H9 (cell line): ENCODE results near the gene PLCB1. TPM values are rescaled to one million over a fixed set of nuclear protein-coding genes. Genes with fewer than 3 reads are reported as not detected.
A peak's percentile ranks its signal among the peaks of the same experiment; 100 is the strongest.

Experiments
- DNase-seq: peaks from one replicate; pipeline ENCODE4 v3.0.0-alpha.2; 2017
- H2AFZ ChIP-seq: one replicate; pipeline ENCODE4 v1.6.1; 2013; ENCODE audit warnings: mild to moderate bottlenecking, low read length, control low read depth, moderate library complexity
- H2AK5ac ChIP-seq: 2 replicates; pipeline ENCODE4 v1.6.1; 2013; ENCODE audit warnings: low read length, control low read depth, mixed read lengths; ENCODE audit not compliant: insufficient read length
- H2BK120ac ChIP-seq: one replicate; pipeline ENCODE4 v1.6.1; 2013; ENCODE audit warnings: low read depth, mild to moderate bottlenecking, low read length, control low read depth, inconsistent platforms; ENCODE audit not compliant: poor library complexity, severe bottlenecking
- H2BK12ac ChIP-seq: 2 replicates; pipeline ENCODE4 v1.6.1; 2013; ENCODE audit warnings: low read length, control low read depth, mixed read lengths, low read depth; ENCODE audit not compliant: insufficient read length
- H2BK15ac ChIP-seq: 2 replicates; pipeline ENCODE4 v1.6.1; 2013; ENCODE audit warnings: low read depth, low read length, control low read depth
- H2BK20ac ChIP-seq: one replicate; pipeline ENCODE4 v1.6.1; 2013; ENCODE audit warnings: low read depth, mild to moderate bottlenecking, low read length, control low read depth, inconsistent platforms; ENCODE audit not compliant: poor library complexity, severe bottlenecking
- H2BK5ac ChIP-seq: 2 replicates; pipeline ENCODE4 v1.6.1; 2013; ENCODE audit warnings: low read length, control low read depth, mixed read lengths; ENCODE audit not compliant: insufficient read length
- H3K14ac ChIP-seq: 2 replicates; pipeline ENCODE4 v1.6.1; 2013; ENCODE audit warnings: low read length, control low read depth; ENCODE audit not compliant: insufficient read depth
- H3K18ac ChIP-seq: 2 replicates; pipeline ENCODE4 v1.6.1; 2013; ENCODE audit warnings: low read depth, mild to moderate bottlenecking, mixed read lengths, low read length, control low read depth; ENCODE audit not compliant: insufficient read length
- H3K23ac ChIP-seq: 2 replicates; pipeline ENCODE4 v1.6.1; 2013; ENCODE audit warnings: low read length, control low read depth, mixed read lengths, low read depth; ENCODE audit not compliant: insufficient read length
- H3K23me2 ChIP-seq: 2 replicates; pipeline ENCODE4 v1.6.1; 2013; ENCODE audit warnings: low read depth, mild to moderate bottlenecking, mixed read lengths, low read length, control low read depth; ENCODE audit not compliant: insufficient read length, poor library complexity, severe bottlenecking
- H3K27ac ChIP-seq: 2 replicates; pipeline ENCODE4 v1.5.1; 2013; ENCODE audit warnings: low read length, control low read depth, mixed read lengths, low read depth; ENCODE audit not compliant: insufficient read length
- H3K27me3 ChIP-seq: 2 replicates; pipeline ENCODE4 v1.6.1; 2013; ENCODE audit warnings: low read length, control low read depth, inconsistent platforms; ENCODE audit not compliant: insufficient read depth
- H3K4ac ChIP-seq: 2 replicates; pipeline ENCODE4 v1.6.1; 2013; ENCODE audit warnings: low read depth, mild to moderate bottlenecking, control low read depth, inconsistent platforms, low read length, moderate library complexity
- H3K4me1 ChIP-seq: 2 replicates; pipeline ENCODE4 v1.6.1; 2013; ENCODE audit warnings: low read length, control low read depth, inconsistent platforms; ENCODE audit not compliant: insufficient read depth
- H3K4me2 ChIP-seq: 2 replicates; pipeline ENCODE4 v1.6.1; 2013; ENCODE audit warnings: low read length, control low read depth, mixed read lengths; ENCODE audit not compliant: insufficient read length, insufficient read depth
- H3K56ac ChIP-seq: 2 replicates; pipeline ENCODE4 v1.6.1; 2013; ENCODE audit warnings: low read depth, mild to moderate bottlenecking, mixed read lengths, low read length, control low read depth; ENCODE audit not compliant: insufficient read length
- H3K79me1 ChIP-seq: 2 replicates; pipeline ENCODE4 v1.6.1; 2013; ENCODE audit warnings: low read depth, mild to moderate bottlenecking, moderate library complexity, low read length, control low read depth, inconsistent platforms; ENCODE audit not compliant: insufficient read depth, poor library complexity, severe bottlenecking
- H3K79me2 ChIP-seq: 2 replicates; pipeline ENCODE4 v1.6.1; 2013; ENCODE audit warnings: low read length, control low read depth, inconsistent platforms; ENCODE audit not compliant: insufficient read depth
- H3K9ac ChIP-seq: 2 replicates; pipeline ENCODE4 v1.6.1; 2013; ENCODE audit warnings: low read length, control low read depth, mixed read lengths; ENCODE audit not compliant: insufficient read length; ENCODE audit errors: extremely low read depth
- H3K9me3 ChIP-seq: one replicate; pipeline ENCODE4 v1.6.1; 2013; ENCODE audit warnings: low read depth, low read length, inconsistent platforms; ENCODE audit not compliant: control insufficient read depth
- H3T11ph ChIP-seq: one replicate; pipeline ENCODE4 v1.6.1; 2013; ENCODE audit warnings: mild to moderate bottlenecking, low read length, control low read depth, inconsistent platforms
- H4K20me1 ChIP-seq: one replicate; pipeline ENCODE4 v1.6.1; 2013; ENCODE audit not compliant: control insufficient read depth, insufficient read length, insufficient read depth
- H4K5ac ChIP-seq: 2 replicates; pipeline ENCODE4 v1.6.1; 2013; ENCODE audit warnings: low read depth, mild to moderate bottlenecking, mixed read lengths, low read length, control low read depth; ENCODE audit not compliant: insufficient read length
- H4K8ac ChIP-seq: replicated peaks from 2 replicates; pipeline ENCODE4 v1.6.1; 2013; ENCODE audit warnings: low read length, control low read depth, mixed read lengths, low read depth; ENCODE audit not compliant: insufficient read length
- H4K91ac ChIP-seq: 2 replicates; pipeline ENCODE4 v1.6.1; 2013; ENCODE audit warnings: low read depth, mild to moderate bottlenecking, moderate library complexity, mixed read lengths, low read length, control low read depth; ENCODE audit not compliant: insufficient read length
- H3K27ac Mint-ChIP-seq, 3 experiments: 2 replicates in 2 of 3; 3 replicates in 1 of 3; pipeline ENCODE4 v1.8.0; 2020 to 2021; ENCODE audit warnings: mixed read lengths in 3 of 3, mild to moderate bottlenecking in 1 of 3, moderate library complexity in 1 of 3
- H3K27me3 Mint-ChIP-seq: 2 replicates; pipeline ENCODE4 v1.8.0; 2021; ENCODE audit warnings: low read depth, mild to moderate bottlenecking, moderate library complexity, mixed read lengths
- H3K36me3 Mint-ChIP-seq, 3 experiments: 2 replicates in 2 of 3; 3 replicates in 1 of 3; pipeline ENCODE4 v1.8.0; 2020 to 2021; ENCODE audit warnings: low read depth in 3 of 3, mixed read lengths in 3 of 3; ENCODE audit not compliant: insufficient read depth in 1 of 3
- H3K4me1 Mint-ChIP-seq, 2 experiments: 2 replicates each; pipeline ENCODE4 v1.8.0; 2020; ENCODE audit warnings: mixed read lengths in 2 of 2
- H3K4me3 Mint-ChIP-seq, 2 experiments: 2 replicates in 1 of 2; 3 replicates in 1 of 2; pipeline ENCODE4 v1.8.0; 2020 to 2021; ENCODE audit warnings: mild to moderate bottlenecking in 2 of 2, mixed read lengths in 2 of 2, moderate library complexity in 1 of 2
- H3K9me3 Mint-ChIP-seq, 2 experiments: 2 replicates in 1 of 2; 3 replicates in 1 of 2; pipeline ENCODE4 v1.8.0; 2020; ENCODE audit warnings: mild to moderate bottlenecking in 2 of 2, mixed read lengths in 2 of 2, moderate library complexity in 1 of 2
- WGBS: extraction: QIAGEN DNeasy Blood & Tissue Kit; methylation state at CpG from one replicate; pipeline ENCODE4 v1.1.7; 2013; ENCODE audit warnings: missing lambda C conversion rate, low lambda C conversion rate, mixed read lengths; ENCODE audit not compliant: insufficient read length; ENCODE audit errors: extremely low coverage; 5-methylcytosine and 5-hydroxymethylcytosine counted together
- total RNA-seq: library from RNA; stranded (reverse); gene quantifications from 2 replicates; pipeline ENCODE4 v1.2.1, GENCODE V29; 2021
- TF ChIP-seq, protein P1 (sequence below): fragments of 200-600 bp; sonication (generic); conservative IDR thresholded peaks from 3 replicates; pipeline ENCODE4 v1.8.0; 2021; ENCODE audit warnings: antibody characterized with exemption, mild to moderate bottlenecking

Gene PLCB1
- total RNA-seq, 1 experiment from 2014 or later = 11.5 TPM

DNA sequence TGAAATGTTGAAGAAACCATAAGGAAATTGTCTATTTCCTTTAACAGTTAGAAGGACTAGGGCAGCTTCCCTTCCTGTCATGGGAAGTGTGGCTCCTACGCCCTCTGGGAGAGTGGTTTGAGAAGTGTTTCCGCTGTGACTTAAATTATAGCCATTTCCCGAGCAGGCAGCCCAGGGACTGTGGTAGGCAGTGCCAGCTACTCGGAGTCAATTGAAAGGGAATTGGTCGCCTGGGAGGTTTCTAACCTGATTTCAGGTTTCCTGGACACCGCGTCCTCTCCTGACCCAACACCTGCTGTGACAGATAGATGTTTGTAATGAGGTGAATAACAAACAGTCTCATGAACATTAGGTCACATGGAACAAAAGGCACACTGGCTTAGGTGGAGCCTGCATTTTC is 680.8 kb downstream of the PLCB1 start:
- TF ChIP-seq, protein P1, sequence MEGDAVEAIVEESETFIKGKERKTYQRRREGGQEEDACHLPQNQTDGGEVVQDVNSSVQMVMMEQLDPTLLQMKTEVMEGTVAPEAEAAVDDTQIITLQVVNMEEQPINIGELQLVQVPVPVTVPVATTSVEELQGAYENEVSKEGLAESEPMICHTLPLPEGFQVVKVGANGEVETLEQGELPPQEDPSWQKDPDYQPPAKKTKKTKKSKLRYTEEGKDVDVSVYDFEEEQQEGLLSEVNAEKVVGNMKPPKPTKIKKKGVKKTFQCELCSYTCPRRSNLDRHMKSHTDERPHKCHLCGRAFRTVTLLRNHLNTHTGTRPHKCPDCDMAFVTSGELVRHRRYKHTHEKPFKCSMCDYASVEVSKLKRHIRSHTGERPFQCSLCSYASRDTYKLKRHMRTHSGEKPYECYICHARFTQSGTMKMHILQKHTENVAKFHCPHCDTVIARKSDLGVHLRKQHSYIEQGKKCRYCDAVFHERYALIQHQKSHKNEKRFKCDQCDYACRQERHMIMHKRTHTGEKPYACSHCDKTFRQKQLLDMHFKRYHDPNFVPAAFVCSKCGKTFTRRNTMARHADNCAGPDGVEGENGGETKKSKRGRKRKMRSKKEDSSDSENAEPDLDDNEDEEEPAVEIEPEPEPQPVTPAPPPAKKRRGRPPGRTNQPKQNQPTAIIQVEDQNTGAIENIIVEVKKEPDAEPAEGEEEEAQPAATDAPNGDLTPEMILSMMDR = no peak
- no peak overlapping the region for H2BK5ac ChIP-seq
- H3K4ac ChIP-seq = no peak overlapping the region
- H3K79me2 ChIP-seq = no peaks in the 10 kb centered on the region
- no CpG with 5 or more reads among the region's 7 CpGs for WGBS
- H2AFZ ChIP-seq = no peak overlapping the region
- peaks cover 23% of the 10 kb centered on the region for H3K4me1 ChIP-seq
- H3K18ac ChIP-seq = no peak overlapping the region
- no peak overlapping the region for H4K91ac ChIP-seq
- H2AK5ac ChIP-seq = no peak overlapping the region
- no peaks in the 10 kb centered on the region for H3K79me1 ChIP-seq
- H4K20me1 ChIP-seq = no peaks in the 10 kb centered on the region
- H4K8ac ChIP-seq = no peak overlapping the region
- no peak overlapping the region for H2BK15ac ChIP-seq
- H3K14ac ChIP-seq = no peak overlapping the region; the same call in 1 of the 2 replicates
- no peaks in the 10 kb centered on the region for H3K27me3 ChIP-seq
- H3T11ph ChIP-seq = no peak overlapping the region
- peak overlapping the region in 1 of 2 experiments; percentile 9; a peak in 1 of 5 replicates for H3K4me3 Mint-ChIP-seq
- no peak overlapping the region for H2BK120ac ChIP-seq
- H3K27me3 Mint-ChIP-seq = no peaks in the 10 kb centered on the region; the same call in none of the 2 replicates
- H3K23ac ChIP-seq = no peak overlapping the region
- no peaks in the 10 kb centered on the region for H3K23me2 ChIP-seq
- no peaks in the 10 kb centered on the region for H3K9me3 ChIP-seq
- DNase-seq = peak; percentile 63
- H3K9ac ChIP-seq = no peak overlapping the region
- H3K36me3 Mint-ChIP-seq = peaks cover 0 to 17% (median 4%) of the 10 kb centered on the region in 3 experiments; a peak in 3 of 7 replicates
- no peak overlapping the region for H3K27ac ChIP-seq
- no peak overlapping the region for H4K5ac ChIP-seq
- H3K4me1 Mint-ChIP-seq = peaks cover 52 to 57% of the 10 kb centered on the region in 2 experiments
- H2BK12ac ChIP-seq = no peak overlapping the region
- no peak overlapping the region for H3K56ac ChIP-seq
- peak overlapping the region; percentile 81 to 99 (median 82); a peak in 5 of 7 replicates for H3K27ac Mint-ChIP-seq
- peaks cover 7 to 13% of the 10 kb centered on the region in 2 experiments for H3K9me3 Mint-ChIP-seq
- no peak overlapping the region for H2BK20ac ChIP-seq
- H3K4me2 ChIP-seq = peak overlapping the region; percentile 19
